GM19035 (cell line): ENCODE measurements around the gene SPAAR.

Source experiments
- ATAC-seq: cut with Tn5 transposase; IDR thresholded peaks from one replicate; pipeline ENCODE4 v1.9.1; 2021; ENCODE audit not compliant: unreplicated experiment

SPAAR gene

DNA sequence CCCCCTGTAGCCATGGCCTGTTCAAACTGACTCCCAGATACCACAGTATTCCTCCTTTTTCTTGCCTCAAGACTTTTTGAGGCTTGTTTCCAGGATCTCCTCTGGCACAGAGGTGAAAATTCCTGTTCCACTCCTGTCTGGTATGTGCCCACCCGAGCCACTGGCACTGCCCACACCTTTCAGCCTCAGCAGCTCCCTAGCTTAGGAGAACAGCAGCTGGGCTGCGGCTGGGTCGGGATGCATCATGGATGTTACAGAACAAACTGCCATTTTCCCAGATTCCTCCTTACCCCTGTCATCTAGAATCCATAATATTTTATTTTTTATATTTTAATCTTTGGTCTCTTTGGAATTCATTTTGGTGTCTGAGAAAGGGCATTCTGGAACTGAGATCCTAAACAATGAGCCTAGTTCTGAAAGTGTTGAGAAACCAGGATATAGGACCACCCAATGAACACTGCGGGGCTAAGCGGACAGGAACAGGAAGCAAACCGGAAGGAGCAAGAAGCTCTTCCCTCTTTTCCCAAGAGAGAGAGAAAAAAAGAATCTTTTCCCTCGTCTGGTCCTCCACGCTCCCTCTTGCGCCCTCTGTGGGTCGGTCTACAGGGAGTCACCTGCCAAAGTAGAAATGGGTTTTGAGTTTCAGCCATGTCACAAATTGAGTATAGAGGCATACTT lies 36.2 kb downstream of the SPAAR start:
- no peak for ATAC-seq

DNA sequence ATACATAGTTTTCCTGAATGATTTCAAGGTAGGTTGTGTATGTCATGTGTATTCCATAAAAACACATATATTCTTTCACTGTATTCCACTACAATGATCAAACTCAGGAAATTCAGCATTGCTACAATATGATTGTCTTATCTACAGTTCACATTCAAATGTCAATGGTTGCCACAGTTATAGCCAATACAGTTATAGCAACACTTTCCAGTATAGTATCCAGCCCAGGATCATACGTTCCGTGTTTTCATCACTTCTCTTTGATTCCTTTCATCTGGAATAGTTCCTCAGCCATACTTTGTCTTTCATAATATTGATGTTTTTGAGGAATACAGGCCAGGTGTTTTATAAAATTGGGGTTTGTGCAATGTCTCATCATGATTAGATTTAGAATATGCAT lies 39.2 kb downstream of the SPAAR start:
- no peak for ATAC-seq

- no peak for ATAC-seq
Observed at GRCh38 chr9:35948901-35949318, 39.6 kb downstream of the SPAAR start.

DNA sequence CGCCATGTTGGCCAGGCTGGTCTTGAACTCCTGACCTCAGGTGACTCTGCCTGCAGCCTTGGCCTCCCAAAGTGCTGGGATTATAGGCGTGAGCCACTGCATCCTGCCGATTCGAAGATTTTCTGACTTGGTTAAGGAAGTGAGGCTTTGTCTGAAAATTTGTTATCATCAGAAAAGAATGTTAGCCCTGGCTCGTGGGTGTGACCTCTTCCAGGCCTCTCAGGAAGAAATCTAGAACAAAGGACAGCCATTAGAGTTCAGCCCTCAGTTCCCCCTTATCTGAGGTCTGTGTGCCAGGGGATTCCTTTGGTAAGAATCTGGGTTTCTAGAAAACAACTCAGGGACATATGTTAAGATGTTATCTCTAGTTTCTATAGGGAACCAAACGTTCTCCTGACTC lies 42.4 kb downstream of the SPAAR start:
- ATAC-seq = no peak

DNA sequence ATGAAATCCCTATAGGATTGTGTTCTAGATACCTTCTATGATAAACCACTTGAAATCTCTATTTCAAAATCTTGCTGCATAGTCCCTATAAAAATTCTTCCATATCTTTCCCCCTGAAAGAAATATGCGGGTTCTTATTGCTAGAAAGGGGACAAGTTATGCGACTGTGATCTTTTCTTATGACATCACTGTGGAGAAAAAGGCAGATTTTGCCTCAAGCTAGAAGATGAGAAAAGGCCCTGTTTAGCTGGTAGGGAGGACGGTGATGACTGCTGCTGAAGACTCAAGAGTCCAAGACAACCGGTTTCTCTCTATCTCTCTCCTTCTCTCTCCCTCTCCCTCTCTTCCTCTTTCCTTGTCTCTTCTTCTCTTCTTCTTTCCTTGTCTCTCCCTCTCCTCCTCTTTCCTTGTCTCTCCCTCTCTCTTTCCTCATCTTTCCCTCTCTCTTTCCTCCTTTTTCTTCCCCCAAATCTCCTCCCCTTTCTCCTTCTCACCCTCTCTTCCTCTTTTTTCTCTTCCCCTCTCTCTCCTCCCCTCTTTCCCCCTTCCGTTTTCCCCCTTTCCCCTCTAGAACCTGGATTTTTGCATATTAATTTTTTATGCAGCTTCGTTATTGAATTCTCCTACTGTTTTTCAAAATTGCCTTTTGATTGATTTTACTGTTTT lies 43.4 kb downstream of the SPAAR start:
- no peak for ATAC-seq

DNA sequence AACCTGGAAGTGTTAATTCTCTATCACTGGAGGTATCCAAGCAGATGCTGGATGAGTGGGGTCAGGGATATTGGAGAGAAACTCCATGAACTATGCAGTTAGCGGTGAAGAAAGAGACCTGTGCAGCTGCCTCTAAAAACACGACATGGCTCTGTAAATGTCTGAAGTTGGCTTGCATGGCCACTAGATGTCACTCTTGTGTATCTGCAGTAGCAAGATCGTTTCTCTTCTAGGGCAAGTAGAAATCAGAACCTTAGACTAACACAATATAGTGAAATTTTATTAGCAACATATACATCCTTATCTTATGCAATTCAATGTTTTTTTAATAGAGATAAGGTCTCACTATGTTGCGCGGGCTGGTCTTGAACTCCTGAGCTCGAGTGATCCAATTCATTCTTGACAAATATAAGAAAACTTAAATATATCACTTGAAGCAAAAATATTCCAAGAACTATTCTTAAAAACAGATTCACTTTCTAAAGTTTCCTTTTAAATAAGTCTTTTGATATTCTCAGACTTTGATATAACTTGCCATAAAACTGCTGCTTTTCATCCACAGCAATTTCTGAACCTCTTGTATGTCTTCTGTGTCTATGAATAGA lies 45.8 kb downstream of the SPAAR start:
- ATAC-seq = no peak

DNA sequence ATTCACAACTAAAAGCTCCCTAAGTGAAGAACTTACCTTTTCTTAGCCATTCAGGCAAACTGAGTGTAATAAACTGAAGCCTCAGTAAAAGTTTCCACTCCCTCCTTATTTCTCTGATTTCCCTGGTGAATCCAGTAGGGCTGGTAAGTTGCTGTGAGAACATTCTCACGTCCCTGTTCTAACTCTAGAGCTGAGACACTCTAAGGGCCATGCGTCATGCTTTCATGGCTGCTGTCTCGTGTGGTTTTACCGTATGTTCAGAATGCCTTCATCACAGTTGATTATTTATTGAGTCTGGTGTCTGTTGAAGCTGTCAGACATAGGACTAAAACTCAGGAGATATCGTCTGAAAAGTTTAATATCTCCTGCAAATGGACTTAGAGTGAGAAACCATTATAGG lies 47.4 kb downstream of the SPAAR start:
- no peak for ATAC-seq

DNA sequence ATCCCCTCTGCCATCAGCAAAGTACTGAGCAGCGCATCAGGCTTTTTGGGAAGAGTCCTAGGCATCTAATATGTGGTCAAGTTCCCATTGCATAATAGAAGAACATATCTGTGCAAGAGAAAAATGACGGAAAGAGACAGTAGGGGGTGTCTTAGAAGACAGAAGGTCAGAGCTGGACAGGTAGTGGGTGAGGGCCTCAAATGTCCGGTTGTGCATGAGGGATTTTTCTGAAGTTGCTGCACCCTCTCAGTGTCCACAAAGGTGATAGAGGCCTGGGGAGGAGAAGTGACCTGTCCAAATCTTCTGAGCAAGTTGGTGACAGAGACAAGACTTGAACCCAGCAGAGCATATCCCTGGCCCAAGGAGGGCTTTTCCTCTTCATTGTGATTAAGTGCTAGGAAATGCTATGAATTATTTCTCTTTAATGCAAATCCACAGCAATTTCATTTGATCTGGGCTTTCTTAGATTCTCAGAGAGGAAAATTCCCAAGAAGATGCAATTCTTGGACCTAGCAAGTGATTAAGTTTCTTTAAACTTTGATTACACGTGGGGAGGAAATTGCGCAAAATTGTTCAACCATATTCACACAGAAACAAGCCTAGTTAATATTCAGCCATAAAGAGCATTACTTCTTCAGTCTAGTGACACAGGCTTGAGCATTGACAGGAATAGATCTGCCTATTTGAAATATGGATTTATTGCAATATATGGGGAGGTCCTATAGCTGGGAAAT lies 49.0 kb downstream of the SPAAR start, which contains the start of gene OR2S2:
Gene OR2S2 (minus strand): TSS at position 51 of the 734 bp plus-strand sequence. CDS start 56 bp downstream, outside the sequence.
- ATAC-seq = no peak

- ATAC-seq = no peak
Observed at GRCh38 chr9:35960039-35960655, 50.9 kb downstream of the SPAAR start.
